Stimulated activated CD4-positive, alpha-beta T cell treated with anti-CD3 and anti-CD28 coated beads, Interleukin-12 subunit alpha, Interleukin-12 subunit beta, amount 100 ng/mL, for 4 hours (primary cell): Measurements from ENCODE around the gene DCTN2.
"Not testable (repeated sequence)": the region's sequence is repeated elsewhere in the genome, so short reads cannot be mapped to it uniquely, and the experiment has no call there.

ENCODE experiments used
- DNase-seq: peaks from one replicate; pipeline ENCODE4 v3.0.0-alpha.2; 2020

DCTN2 gene

DNA sequence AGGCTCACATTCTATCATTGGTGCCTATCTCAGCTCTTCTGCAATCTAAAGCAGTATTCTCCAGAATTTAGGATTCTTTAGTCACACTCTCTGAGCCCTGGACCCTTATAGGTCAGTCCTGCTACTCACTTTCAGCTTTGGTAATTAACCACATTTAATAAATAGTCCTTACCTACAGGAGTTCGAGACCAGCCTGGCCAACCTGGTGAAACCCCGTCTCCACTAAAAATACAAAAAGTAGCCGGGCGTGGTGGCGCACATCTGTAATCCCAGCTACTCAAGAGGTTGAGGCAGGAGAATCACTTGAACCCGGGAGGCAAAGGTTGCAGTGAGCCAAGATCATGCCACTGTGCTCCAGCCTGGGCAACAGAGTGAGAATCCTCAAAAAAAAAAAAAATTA, 33.3 kb downstream of the DCTN2 start:
- not testable (repeated sequence) for DNase-seq

DNA sequence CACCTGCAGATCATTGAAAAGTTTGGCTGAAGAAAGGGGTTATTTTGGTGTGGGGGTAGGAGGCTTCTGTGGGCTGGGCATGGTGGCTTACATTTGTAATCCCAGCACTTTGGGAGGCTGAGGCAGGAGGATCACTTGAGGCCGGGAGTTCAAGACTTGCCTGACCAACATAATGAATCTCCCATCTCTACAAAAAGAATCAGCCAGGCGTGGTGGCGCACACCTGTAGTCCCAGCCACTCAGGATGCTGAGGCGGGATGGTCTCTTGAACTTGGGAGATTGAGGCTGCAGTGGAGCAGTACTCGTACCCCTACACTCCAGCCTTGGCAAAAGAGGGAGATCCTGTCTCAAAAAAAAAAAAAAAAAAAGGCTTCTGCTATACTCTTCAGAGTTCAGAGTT, 33.7 kb downstream of the DCTN2 start:
- no peak for DNase-seq

- no peak for DNase-seq
These were observed 34.3 kb downstream of the DCTN2 start for GRCh38 chr12:57512665-57513064.

- no peak for DNase-seq
These were observed 35.2 kb downstream of the DCTN2 start for GRCh38 chr12:57511588-57512325.

DNA sequence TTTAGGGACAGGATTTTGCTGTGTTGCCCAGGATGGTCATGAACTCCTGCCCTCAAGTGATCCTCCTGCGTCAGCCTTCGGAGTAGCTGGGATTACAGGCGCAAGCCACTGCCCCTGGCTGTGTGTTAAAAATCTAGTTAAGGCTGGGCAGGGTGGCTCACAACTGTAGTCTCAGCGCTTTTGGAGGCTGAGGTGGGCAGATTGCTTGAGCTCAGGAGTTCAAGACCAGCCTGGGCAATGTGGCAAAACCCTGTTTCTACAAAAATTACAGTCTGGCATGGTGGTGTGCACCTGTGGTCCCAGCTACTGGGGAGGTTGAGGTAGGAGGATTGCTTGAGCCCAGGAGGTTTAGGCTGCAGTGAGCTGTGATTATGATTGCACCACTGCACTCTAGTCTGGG, 35.8 kb downstream of the DCTN2 start:
- no peak for DNase-seq

GRCh38 chr12:57507796-57508195, 39.2 kb downstream of the DCTN2 start:
- not testable (repeated sequence) for DNase-seq

DNA sequence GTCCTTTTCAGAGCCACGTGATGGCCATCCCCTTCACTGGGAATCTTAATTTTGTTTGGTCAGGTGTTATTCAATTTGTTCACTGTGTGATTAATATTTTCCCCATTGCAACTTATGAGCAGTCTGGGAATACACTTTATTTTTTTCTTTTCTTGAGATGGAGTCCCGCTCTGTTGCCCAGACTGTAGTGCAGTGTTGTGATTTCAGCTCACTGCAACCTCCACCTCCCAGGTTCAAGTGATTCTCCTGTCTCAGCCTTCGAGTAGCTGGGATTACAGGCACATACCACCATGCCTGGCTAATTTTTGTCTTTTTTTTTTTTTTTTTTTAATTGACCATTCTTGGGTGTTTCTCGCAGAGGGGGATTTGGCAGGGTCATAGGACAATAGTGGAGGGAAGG, 40.5 kb downstream of the DCTN2 start:
- DNase-seq: not testable (repeated sequence)

GRCh38 chr12:57502311-57502969, 44.6 kb downstream of the DCTN2 start:
- not testable (repeated sequence) for DNase-seq

GRCh38 chr12:57500213-57500612, 46.8 kb downstream of the DCTN2 start:
- DNase-seq: no peak

DNA sequence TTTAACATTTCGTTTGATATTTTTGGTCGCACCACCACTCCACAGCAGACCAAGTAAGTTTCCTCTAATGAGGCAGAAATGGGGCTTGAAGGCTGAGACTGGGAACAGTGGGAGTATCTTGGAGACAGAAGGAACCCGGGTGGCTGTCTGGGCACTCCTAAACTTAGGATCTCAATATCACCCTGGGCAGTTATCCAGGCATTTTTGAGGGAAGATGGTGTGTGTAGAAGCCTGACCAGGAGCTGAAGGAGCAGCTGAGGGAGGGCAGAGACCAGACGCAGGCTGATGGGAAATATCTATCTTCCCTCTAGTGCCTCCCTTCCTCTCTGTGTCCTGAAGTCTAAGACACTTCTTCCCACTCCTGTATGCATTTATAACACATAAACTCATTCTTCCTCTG, 48.4 kb downstream of the DCTN2 start:
- no peak for DNase-seq

DNA sequence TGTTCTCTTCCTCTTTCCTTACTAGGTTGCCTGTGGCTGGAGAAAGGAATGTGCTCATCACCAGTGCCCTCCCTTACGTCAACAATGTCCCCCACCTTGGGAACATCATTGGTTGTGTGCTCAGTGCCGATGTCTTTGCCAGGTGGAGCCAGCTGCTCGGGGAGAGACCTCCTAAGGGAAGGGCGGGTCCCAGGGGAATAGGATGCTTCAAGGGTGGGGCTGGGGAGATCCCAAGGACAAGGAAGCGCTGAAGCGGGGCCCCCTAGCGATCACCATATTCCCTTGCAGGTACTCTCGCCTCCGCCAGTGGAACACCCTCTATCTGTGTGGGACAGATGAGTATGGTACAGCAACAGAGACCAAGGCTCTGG, 48.9 kb downstream of the DCTN2 start:
- DNase-seq: no peak

- no peak for DNase-seq
These were observed 49.5 kb downstream of the DCTN2 start for GRCh38 chr12:57497223-57498131.

- no peak for DNase-seq
These were observed 50.2 kb downstream of the DCTN2 start for GRCh38 chr12:57496822-57497221.

GRCh38 chr12:57495051-57495701, 51.8 kb downstream of the DCTN2 start:
- DNase-seq: not testable (repeated sequence)

- DNase-seq: no peak
These were observed 55.4 kb downstream of the DCTN2 start for GRCh38 chr12:57491393-57492280.

GRCh38 chr12:57490126-57490525, 56.9 kb downstream of the DCTN2 start:
- DNase-seq: no peak

- no peak for DNase-seq
These were observed 57.8 kb downstream of the DCTN2 start for GRCh38 chr12:57489157-57489641.

DNA sequence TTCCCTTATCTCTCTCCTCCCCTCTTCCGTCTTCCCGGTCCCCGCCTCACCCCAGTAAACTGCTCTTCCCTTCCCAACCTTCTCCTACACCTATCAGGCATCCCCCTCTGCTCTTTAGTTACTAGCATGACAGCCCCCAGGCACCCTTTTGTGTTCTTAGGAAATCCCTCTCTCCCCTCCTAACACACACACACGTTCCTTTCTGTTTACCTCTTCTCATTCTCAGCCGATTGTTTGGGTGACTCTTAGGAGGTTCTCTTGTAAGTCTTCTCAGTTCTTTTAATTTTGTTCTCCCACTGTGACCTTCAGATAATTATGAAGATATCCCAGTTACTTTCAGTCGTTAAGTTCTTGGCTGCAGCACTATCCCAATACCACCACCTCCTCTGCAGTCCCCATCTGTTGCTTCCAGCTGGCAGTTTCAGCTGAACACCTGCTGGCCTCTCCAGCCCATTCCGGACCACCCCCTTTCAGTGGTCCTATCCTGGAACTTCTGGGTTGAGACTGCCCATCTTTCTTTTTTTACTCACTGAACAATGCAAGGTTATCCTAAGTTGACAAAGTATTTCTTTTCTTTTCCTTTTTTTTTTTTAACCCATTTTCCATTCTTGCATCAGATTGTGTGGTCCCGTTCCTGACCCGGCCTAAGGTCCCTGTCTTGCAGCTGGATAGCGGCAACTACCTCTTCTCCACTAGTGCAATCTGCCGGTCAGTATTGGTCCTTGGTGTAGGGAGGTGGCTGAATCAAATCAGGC, 58.4 kb downstream of the DCTN2 start:
- DNase-seq: no peak

GRCh38 chr12:57487597-57488401, 59.2 kb downstream of the DCTN2 start, which contains the start of gene MARS1:
MARS1 (plus strand) TSS chr12:57488068; CDS start chr12:57488091, 23 bp downstream.
- peak; percentile 86 for DNase-seq

GRCh38 chr12:57487055-57487596, 59.9 kb downstream of the DCTN2 start:
- DNase-seq: no peak
